Superior temporal gyrus (tissue), 1 donor: ENCODE results near the gene USH1C.

Source experiments
- DNase-seq: peaks from one replicate; pipeline ENCODE4 v3.0.0-alpha.2; 2016; ENCODE audit errors: extremely low spot score

Gene USH1C

GRCh38 chr11:17526326-17526725 is 17.9 kb downstream of the USH1C start:
- no peak for DNase-seq

GRCh38 chr11:17525570-17525969 is 18.6 kb downstream of the USH1C start:
- DNase-seq, result no peak

- DNase-seq, result no peak
Measured at GRCh38 chr11:17524221-17524620, 20.0 kb downstream of the USH1C start.

DNA sequence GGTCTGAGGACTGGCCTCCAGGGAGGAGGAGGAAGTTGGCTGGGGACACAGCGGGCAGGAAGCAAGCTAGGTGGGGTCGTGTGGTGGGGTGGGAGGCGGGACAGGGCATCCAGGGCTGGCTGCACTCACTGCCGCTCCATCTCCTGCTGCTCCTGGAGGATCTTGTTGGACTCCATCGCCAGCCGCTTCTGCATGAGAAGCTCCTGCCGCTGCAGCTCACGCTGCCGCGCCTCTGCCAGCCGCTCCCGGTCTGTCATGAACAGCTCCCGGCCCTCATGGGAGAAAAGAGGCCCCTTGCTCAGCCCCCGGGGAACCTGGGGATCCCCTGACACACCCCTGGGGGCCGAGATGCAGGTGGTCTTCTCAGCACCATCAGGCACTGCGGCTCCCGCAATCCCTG is 21.6 kb downstream of the USH1C start:
- DNase-seq, result no peak

GRCh38 chr11:17521106-17521900 is 22.9 kb downstream of the USH1C start:
- DNase-seq, result no peak

DNA sequence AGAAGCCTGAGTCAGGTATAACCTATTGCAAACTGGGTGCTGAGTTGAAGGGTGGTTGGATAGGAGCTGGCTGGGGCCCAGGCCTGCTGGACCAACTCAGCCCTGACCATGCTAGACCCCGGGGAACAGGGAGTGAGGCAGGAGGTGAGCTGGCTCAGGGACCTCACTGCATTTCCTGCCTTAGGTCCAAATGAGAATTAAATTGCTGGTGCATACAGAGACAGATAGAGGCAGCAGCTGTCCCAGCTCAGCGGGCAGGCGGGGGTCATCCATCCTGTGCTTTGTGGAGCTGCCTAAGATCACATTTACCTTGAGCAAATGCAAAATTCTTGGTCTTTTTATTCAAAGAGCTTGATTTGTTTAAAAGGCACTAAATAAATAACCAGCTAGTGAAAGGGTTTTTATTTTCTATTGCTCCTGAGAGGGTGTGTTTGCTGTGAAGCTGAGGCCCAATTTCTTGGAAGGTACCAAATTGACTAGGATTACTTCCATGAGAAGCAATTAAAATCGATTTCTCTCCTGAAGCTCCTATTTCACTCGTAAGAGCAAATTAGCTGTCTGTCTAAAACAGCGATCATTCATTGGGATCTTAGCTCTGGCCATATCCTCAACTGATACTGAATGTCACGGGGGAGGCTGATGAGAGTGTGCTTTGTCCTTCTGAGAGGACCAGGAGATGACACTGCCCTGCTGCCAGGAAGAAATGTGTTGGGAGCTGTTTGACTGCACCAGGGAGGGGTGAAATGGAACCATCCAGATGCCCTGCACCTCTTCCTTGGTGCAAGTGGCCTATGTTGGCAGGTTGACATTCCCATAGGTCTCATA is 24.9 kb downstream of the USH1C start:
- peak; percentile 75 for DNase-seq

DNA sequence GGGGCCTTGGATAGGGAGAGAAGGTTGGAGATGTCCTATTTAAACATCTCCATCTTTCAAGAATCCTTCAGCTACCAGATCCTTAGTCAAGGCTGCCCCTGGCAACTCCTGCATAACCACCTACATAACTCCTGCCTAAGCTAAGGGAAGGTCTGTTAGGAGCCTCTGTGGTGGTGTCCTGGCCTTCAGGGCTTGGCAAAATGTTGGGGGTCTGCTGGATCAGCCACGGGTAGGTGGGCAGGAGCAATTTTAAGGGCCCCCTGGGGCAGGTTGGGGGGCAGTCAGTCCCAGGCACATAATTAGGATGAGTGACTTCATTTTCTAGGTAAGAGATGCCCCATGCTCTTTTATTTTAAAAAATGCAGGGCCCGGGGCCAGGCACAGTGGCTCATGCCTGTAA is 25.9 kb downstream of the USH1C start:
- no peak for DNase-seq

DNA sequence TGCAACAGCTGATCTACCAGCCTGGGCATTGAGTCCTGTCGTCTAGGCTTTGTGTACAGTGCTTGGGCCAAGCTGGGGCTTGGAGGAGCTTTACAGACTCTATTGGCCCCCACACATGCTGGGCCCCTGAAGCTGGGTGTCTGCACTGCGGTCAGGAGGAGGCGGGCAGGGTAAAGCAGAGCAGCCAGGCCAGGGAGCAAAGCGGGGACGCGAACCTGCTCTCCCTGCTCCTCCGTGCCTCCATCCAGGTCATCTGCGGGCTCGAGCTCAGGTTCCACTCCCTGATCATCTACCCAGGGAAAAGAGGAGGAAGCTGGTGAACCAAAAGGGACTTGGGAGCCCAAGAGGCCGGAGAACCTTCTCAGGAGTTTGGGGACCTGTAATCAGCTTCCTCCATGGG is 27.0 kb downstream of the USH1C start:
- no peak for DNase-seq

DNA sequence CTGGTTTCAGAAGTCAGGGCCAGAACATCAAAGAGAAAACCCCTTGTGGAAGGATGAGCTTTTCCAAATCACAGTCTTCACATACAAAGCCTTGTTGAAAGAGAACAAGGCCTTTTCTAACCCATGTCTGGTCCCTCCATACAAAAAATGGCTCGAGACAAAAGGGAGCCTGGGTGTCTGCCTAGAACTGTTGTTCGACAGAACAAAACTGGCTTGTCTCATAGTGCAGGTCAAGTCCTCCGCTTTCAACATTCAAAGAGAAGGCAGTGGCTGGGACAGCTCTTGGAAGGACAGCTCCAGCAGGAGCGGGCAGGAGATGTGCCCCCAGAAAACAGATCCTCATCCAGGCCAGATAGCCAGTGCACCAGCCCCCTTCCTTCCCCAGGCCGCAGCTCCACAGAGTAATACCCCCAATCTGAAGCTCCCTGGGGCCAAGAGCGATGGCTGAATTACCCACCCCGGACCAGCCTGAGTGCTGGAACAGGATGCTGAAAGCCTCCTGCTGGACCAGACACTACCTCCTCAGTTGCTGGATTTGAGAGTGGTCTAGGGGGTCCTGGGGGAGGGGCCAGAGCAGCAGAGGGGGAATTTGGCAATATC is 27.6 kb downstream of the USH1C start:
- peak; percentile 89 for DNase-seq

DNA sequence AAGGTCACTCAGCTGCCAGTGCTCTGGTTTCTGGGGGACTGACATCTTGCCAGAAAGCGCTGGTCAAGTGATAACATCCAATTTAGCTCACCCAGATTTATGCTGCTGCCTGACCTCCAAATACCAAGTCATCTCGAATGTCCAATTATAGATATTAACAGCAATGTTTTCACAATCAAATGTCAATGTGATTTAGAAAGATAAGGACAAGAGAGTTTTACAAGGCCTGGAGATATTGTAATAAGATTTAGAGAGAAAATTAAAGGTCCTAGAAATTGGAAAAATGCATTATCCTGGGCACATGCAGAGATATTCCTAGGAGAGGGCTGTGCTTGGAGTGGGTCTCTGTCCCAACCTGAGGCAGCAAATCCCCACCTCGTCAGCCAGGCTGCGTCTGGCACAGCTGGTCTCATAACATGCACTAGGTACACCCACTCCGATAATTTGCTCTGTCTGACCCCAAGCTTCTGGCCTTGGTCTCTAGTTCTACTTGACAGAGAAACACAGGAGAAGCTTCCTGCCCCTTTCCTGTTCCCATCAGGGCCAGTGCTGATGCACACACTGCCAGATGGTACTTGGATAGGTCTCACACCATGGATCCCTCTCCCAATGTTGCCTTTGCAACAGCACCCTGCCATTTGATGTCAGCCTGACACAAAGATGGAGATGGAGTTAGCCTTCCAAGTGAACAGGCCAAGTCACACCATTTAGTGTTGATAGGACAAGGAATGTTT is 28.6 kb downstream of the USH1C start:
- DNase-seq, result no peak

- no peak for DNase-seq
Measured at GRCh38 chr11:17514476-17514875, 29.7 kb downstream of the USH1C start.

- no peak for DNase-seq
Measured at GRCh38 chr11:17513853-17514252, 30.4 kb downstream of the USH1C start.

DNA sequence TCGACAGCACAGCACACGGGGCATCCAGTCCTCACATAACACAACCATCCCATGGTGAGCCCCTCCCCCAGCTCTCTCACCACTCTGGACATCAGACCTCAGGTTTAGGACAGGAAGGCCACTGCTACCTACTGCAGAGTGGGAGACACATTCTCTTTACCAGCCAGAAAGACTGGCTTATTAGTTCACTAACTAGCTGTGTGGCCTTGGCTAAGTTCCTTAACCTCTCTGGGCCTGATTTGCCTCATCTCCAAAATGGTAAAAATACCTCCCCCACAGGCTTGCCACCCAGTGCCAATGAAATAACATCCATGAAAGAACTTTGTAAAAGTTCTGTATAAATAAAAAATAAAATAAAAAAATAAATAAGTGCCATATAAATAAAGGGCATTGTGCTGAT is 32.1 kb downstream of the USH1C start:
- no peak for DNase-seq

DNA sequence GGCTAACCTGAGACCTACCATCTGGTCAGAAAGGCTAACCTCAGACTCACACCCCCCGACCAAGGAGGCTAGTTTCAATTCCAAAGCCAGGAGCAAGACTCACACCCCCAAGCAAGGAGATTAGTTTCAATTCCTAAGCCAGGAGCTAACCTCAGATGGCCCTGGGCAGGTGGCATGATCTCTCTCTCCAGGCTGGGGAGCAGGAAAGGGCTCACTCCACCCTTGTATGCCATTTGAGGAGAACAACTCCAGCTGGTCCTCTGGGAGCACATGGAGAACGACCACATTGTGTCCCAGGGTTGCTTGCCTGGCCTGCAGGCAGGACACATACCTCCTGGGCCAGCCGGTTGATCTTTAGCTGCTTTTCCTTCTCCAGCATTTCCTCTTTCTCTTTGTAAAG is 32.6 kb downstream of the USH1C start:
- no peak for DNase-seq

DNA sequence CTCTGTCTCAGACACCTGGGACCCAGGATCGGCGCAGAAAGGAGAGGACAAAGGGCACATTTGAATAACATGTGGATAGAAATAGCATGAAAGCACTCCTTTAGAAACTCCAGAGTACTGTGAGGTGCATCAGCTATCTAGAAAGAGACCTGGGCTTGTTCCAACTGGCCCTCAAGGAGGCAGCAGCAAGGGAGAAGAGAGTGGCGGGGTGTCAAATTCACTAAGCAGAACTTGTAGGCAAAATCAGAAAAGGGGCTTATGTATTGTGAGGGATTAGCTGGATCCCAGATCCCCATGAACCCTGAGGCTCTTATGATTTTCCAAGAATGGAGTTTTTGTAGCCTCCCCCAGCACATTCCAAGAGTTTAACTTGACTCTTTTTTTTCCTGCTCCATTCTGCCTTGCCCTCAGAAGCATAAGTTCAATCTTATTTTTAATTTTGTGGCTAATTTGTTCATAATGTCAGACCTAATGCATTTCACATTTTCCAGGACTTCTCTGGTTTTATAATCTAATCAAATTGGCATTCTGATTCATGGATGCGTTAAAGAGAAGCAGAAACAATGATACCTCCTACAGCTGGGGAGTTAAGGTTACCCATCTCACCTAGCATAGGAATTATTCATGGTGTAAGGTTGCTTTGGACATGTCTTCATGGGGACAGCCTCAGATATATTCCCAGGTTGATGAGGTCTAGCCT is 33.6 kb downstream of the USH1C start:
- DNase-seq, result no peak

DNA sequence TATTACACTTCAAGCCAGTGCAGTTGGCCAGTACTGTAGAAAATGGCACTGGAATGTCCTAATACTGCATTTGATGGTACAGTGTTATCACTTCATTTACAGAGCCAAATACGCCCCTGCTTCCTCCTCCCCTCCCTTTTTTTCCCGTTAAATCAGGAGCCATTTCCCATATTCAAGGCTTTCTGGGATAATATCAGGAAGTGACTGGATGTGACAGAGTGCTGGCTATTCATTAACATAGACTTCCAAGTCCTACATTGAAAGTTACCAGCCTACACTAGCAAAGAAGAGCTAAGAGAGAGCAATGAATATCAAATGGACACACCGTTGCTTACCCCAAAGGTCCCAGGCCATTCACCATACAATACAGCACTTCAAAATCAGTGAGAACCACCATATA is 35.4 kb downstream of the USH1C start:
- no peak for DNase-seq

DNA sequence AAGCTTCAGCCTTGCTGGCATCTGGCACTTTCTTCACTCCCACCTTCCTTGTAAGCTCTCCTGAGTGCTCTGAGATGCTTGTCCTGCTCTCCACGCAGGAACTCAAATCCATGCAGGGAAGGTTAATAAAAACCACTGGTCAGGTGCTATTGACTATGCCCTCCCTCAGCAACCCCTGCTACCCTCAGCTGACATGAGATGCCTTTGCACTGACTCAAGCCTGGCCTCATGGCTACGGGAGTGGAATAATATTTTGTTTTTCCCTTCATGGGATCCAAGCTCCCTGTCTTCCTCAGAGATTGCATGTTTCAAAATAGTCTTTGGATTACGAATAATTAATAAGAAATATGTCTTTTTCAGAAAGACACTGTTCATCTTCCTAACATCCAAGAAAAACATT is 35.9 kb downstream of the USH1C start:
- no peak for DNase-seq

DNA sequence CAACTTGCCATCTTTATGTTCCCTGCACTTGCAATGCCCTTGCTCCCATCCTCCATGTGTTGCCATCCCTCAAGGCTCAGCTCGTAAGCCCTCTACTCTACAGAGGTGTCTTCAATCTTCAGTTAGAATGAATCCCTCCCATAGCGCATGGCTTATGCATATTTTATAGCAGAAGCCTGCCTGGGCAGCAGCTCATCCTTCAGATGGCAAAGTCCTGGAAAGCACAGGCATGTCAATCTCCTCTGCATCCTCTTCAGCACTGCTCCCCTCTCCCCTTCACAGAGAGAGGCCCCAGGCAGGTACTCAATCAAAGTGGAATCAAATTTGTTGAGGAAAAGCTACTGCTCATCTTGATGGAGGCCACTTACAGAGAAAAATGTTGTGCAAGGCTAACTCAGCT is 36.4 kb downstream of the USH1C start:
- no peak for DNase-seq

DNA sequence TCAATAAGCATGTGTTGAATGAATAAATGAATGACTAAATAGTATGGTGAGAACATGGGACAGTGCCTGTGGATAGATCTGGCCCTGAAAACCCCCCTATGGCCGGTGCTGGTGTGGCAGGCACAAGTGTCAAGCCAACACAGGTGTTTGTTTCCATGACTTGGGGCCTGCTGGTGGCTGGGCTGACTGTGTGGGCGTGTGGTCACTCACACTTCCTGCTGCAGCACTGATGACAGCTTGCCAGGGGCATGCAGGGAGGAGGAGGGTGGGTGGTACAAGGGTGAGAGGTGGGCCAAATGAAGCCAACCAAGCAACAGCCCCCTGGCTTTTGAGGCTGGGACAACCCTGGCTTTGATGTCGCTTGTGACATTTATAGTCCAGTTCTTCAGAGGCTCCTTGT is 37.3 kb downstream of the USH1C start:
- no peak for DNase-seq

- DNase-seq, result no peak
Measured at GRCh38 chr11:17506314-17506713, 37.9 kb downstream of the USH1C start.

GRCh38 chr11:17505146-17505545 is 39.1 kb downstream of the USH1C start:
- no peak for DNase-seq
